ENCODE measurements around the gene DPP7. TPM values are rescaled to one million over a fixed set of nuclear protein-coding genes. Genes with fewer than 3 reads are reported as not detected.

Gene DPP7
- total and polyA plus RNA-seq, 7 donors: 34.8 to 75.3 (median 67.4) TPM

GRCh38 chr9:137161558-137162486 lies 47.3 kb upstream of the DPP7 start:
- ATAC-seq (peak in 1 of 4 donors; percentile 9), DNase-seq (no peak)
- intact Hi-C loops (cut with DNase I): no loop called here
- peaks cover 6% of the 10 kb centered on the region for H3K4me1 ChIP-seq
- no peak overlapping the region for H3K4me3 ChIP-seq
- H3K36me3 ChIP-seq (ENCODE audit: insufficient read depth in 1 of 2, low read depth in 1 of 2): no peaks in the 10 kb centered on the region
- no peak overlapping the region for H3K27ac ChIP-seq
- H3K9me3 ChIP-seq: no peaks in the 10 kb centered on the region
- WGBS, 3 donors: 3 to 5% (median 4%) methylated on average over 55 to 69 of the region's 71 CpGs
- no peak for TF ChIP-seq CTCF (IDR thresholded peaks at IDR 0.05)
- peaks cover 0 to 96% (median 57%) of the 10 kb centered on the region in 3 donors for H3K27me3 ChIP-seq (ENCODE audit: insufficient read depth in 3 of 3, low read length in 2 of 3)

GRCh38 chr9:137160716-137161557 lies 46.4 kb upstream of the DPP7 start:
- no peak for DNase-seq
- no peak for ATAC-seq
- no peak for TF ChIP-seq CTCF (IDR thresholded peaks at IDR 0.05)
- Histone ChIP-seq H3K36me3 (ENCODE audit: insufficient read depth in 1 of 2, low read depth in 1 of 2) (no peaks in the 10 kb centered on the region), H3K4me3 (no peak overlapping the region), H3K9me3 (no peaks in the 10 kb centered on the region), H3K4me1 (peaks cover 6% of the 10 kb centered on the region), H3K27ac (no peak overlapping the region), H3K27me3 (ENCODE audit: insufficient read depth in 3 of 3, low read length in 2 of 3) (peaks cover 0 to 96% (median 55%) of the 10 kb centered on the region in 3 donors)
- 19 to 27% (median 24%) methylated on average over 54 to 56 of the region's 56 CpGs for WGBS, 3 donors
- intact Hi-C loops (cut with DNase I): no loop called here

- Histone ChIP-seq H3K36me3 (ENCODE audit: insufficient read depth in 1 of 2, low read depth in 1 of 2) (no peaks in the 10 kb centered on the region), H3K4me1 (peaks cover 6% of the 10 kb centered on the region), H3K4me3 (no peak overlapping the region), H3K27me3 (ENCODE audit: insufficient read depth in 3 of 3, low read length in 2 of 3) (peaks cover 0 to 95% (median 51%) of the 10 kb centered on the region in 3 donors), H3K9me3 (no peaks in the 10 kb centered on the region), H3K27ac (no peak overlapping the region)
- intact Hi-C loops (cut with DNase I): no loop called here
- WGBS, 3 donors: 51 to 62% (median 61%) methylated on average over 15 to 17 of the region's 17 CpGs
- ATAC-seq: no peak
- TF ChIP-seq CTCF (IDR thresholded peaks at IDR 0.05): no peak
- DNase-seq: no peak
Measured at GRCh38 chr9:137160054-137160425, 45.5 kb upstream of the DPP7 start.

- no peaks in the 10 kb centered on the region for H3K9me3 ChIP-seq
- H3K4me1 ChIP-seq: peaks cover 6% of the 10 kb centered on the region
- DNase-seq: no peak
- H3K4me3 ChIP-seq: no peak overlapping the region
- H3K36me3 ChIP-seq (ENCODE audit: insufficient read depth in 1 of 2, low read depth in 1 of 2): no peaks in the 10 kb centered on the region
- ATAC-seq: no peak
- no peak for TF ChIP-seq CTCF (IDR thresholded peaks at IDR 0.05)
- WGBS, 3 donors: 28 to 34% (median 31%) methylated on average over 12 to 14 of the region's 14 CpGs
- intact Hi-C loops (cut with DNase I): no loop called here
- no peak overlapping the region for H3K27ac ChIP-seq
- peaks cover 0 to 94% (median 46%) of the 10 kb centered on the region in 3 donors for H3K27me3 ChIP-seq (ENCODE audit: insufficient read depth in 3 of 3, low read length in 2 of 3)
Measured at GRCh38 chr9:137159105-137160053, 44.8 kb upstream of the DPP7 start.
